Measurements from ENCODE around the gene HBA2. TPM values are rescaled to one million over a fixed set of nuclear protein-coding genes. Genes with fewer than 3 reads are reported as not detected.

Gene HBA2
- total RNA-seq, 6 experiments from 2014 or later, result 17.8 to 522 (median 55.9) TPM

- TF ChIP-seq, protein P1, sequence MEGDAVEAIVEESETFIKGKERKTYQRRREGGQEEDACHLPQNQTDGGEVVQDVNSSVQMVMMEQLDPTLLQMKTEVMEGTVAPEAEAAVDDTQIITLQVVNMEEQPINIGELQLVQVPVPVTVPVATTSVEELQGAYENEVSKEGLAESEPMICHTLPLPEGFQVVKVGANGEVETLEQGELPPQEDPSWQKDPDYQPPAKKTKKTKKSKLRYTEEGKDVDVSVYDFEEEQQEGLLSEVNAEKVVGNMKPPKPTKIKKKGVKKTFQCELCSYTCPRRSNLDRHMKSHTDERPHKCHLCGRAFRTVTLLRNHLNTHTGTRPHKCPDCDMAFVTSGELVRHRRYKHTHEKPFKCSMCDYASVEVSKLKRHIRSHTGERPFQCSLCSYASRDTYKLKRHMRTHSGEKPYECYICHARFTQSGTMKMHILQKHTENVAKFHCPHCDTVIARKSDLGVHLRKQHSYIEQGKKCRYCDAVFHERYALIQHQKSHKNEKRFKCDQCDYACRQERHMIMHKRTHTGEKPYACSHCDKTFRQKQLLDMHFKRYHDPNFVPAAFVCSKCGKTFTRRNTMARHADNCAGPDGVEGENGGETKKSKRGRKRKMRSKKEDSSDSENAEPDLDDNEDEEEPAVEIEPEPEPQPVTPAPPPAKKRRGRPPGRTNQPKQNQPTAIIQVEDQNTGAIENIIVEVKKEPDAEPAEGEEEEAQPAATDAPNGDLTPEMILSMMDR (IDR thresholded peaks at IDR 0.05), result peak; percentile 89 to 98 (median 94)
- TF ChIP-seq POLR2A (IDR thresholded peaks at IDR 0.05), result no peak
- H3K27ac ChIP-seq, result no peak overlapping the region
- H3K36me3 ChIP-seq, result no peaks in the 10 kb centered on the region
- peak; percentile 84 to 94 (median 86) for ATAC-seq
- H3K4me3 ChIP-seq, result no peak overlapping the region
- no peaks in the 10 kb centered on the region for H3K9me3 ChIP-seq
- 1% methylated on average over 11 of the region's 22 CpGs for WGBS (ENCODE audit: insufficient coverage, low coverage, low lambda C conversion rate, missing lambda C conversion rate)
- H3K4me1 ChIP-seq, result peaks cover 0 to 16% (median 4%) of the 10 kb centered on the region in 4 donors
- intact Hi-C loops (cut with DNase I), result no loop called here
- peak; percentile 75 to 79 (median 78) for DNase-seq
- H3K27me3 ChIP-seq, result peaks cover 0 to 16% of the 10 kb centered on the region in 2 donors
Measured at GRCh38 chr16:181565-182021, 8.9 kb downstream of the HBA2 start.

GRCh38 chr16:183005-183404 lies 10.3 kb downstream of the HBA2 start:
- TF ChIP-seq POLR2A (IDR thresholded peaks at IDR 0.05), result no peak
- TF ChIP-seq, protein P1 (IDR thresholded peaks at IDR 0.05), result no peak
- intact Hi-C loops (cut with DNase I), result no loop called here
- ATAC-seq, result peak in 1 of 4 donors; percentile 13

DNA sequence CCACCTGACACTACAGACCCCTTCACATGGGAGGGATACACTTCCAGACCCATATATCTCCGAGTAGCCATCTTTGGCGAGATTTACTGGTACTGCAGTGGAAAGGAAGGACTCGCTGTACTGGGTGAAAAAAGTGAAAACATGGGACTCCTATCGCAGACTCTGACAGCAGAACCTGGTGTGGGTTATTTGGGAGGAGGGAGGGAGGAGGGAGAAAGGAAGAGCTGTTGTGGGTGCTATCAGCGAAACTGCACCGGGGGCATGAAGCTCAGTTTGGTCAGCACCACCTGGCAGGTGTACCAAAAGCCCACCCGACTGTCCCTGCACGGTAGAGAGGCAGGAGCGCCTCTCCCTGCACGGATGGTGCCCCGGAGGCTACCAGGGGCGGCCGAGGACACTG lies 12.5 kb downstream of the HBA2 start:
- peaks cover 0 to 12% (median 4%) of the 10 kb centered on the region in 4 donors for H3K4me1 ChIP-seq
- H3K9me3 ChIP-seq, result no peaks in the 10 kb centered on the region
- no peak overlapping the region for H3K4me3 ChIP-seq
- ATAC-seq, result no peak
- peaks cover 0 to 20% (median 10%) of the 10 kb centered on the region in 4 donors for H3K36me3 ChIP-seq
- H3K27ac ChIP-seq, result no peak overlapping the region
- DNase-seq, result no peak
- intact Hi-C loops (cut with DNase I), result no loop called here
- TF ChIP-seq, protein P1 (IDR thresholded peaks at IDR 0.05), result no peak
- TF ChIP-seq POLR2A (IDR thresholded peaks at IDR 0.05), result no peak
- H3K27me3 ChIP-seq, result no peaks in the 10 kb centered on the region
- 81% methylated on average over 5 of the region's 13 CpGs for WGBS (ENCODE audit: insufficient coverage, low coverage, low lambda C conversion rate, missing lambda C conversion rate)

More at GRCh38 chr16:183005-183404, 10.3 kb downstream of the HBA2 start:
- Histone ChIP-seq H3K4me1 (peaks cover 0 to 16% (median 4%) of the 10 kb centered on the region in 4 donors), H3K27me3 (peaks cover 0 to 12% of the 10 kb centered on the region in 2 donors), H3K27ac (no peak overlapping the region), H3K4me3 (no peak overlapping the region), H3K36me3 (no peaks in the 10 kb centered on the region), H3K9me3 (no peaks in the 10 kb centered on the region)
- DNase-seq, result no peak
- 41% methylated on average over 4 of the region's 7 CpGs for WGBS (ENCODE audit: insufficient coverage, low coverage, low lambda C conversion rate, missing lambda C conversion rate)

DNA sequence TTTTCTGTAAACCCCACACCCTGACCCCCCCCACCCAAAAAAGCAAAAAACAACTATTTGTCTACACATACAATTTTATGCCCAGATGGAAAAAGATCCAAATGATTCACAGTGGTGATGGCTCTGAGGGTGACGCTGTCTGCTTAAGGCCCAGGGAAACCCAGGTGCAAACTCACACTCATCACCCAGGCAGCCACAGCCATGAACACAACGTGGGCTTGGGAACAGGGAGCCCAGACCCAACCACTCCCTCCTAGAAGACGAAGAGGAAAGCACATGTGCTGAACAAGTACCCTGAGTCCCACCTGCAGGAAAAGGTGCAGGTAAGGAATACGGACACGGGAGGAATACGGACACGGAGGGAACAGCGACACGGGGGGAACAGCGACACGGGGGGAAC lies 13.0 kb downstream of the HBA2 start:
- ATAC-seq (no peak), DNase-seq (no peak)
- Histone ChIP-seq H3K4me3 (no peak overlapping the region), H3K36me3 (peaks cover 0 to 24% (median 13%) of the 10 kb centered on the region in 4 donors), H3K27ac (no peak overlapping the region), H3K27me3 (no peaks in the 10 kb centered on the region), H3K9me3 (no peaks in the 10 kb centered on the region), H3K4me1 (peaks cover 0 to 9% (median 4%) of the 10 kb centered on the region in 4 donors)
- WGBS (ENCODE audit: insufficient coverage, low coverage, low lambda C conversion rate, missing lambda C conversion rate), result 85% methylated on average over 9 of the region's 11 CpGs
- no peak for TF ChIP-seq POLR2A (IDR thresholded peaks at IDR 0.05)
- TF ChIP-seq, protein P1 (IDR thresholded peaks at IDR 0.05), result no peak
- intact Hi-C loops (cut with DNase I), result no loop called here
